BJ (cell line): Measurements from ENCODE around the gene SPRED2. TPM values are rescaled to one million over a fixed set of nuclear protein-coding genes. Genes with fewer than 3 reads are reported as not detected.

Source experiments
- CTCF ChIA-PET: fragments of 350-600 bp; formaldehyde crosslinking; extraction: SDS; loops from one replicate; lab custom pipeline; 2021; ENCODE audit warnings: antibody characterized with exemption, inconsistent platforms; lab: Yijun Ruan, JAX
- POLR2A ChIA-PET: fragments of 300-600 bp; sonication (Branson Sonifier 250); formaldehyde crosslinking; extraction: SDS; loops from one replicate; lab custom pipeline; 2021; ENCODE audit warnings: antibody characterized with exemption; lab: Charles Lee
- DNase-seq: peaks from one replicate; pipeline ENCODE4 v3.0.0-alpha.2; 2011; ENCODE audit warnings: low read depth
- H3K27me3 ChIP-seq: 2 replicates; pipeline ENCODE4 v1.6.0; 2011; ENCODE audit warnings: low read length; ENCODE audit not compliant: control insufficient read depth, insufficient read depth
- H3K36me3 ChIP-seq: 2 replicates; pipeline ENCODE4 v1.5.1; 2011; ENCODE audit warnings: low read length; ENCODE audit not compliant: control insufficient read depth, insufficient read depth
- H3K4me3 ChIP-seq: 2 replicates; pipeline ENCODE4 v1.5.1; 2011; ENCODE audit warnings: low read depth, mild to moderate bottlenecking, control low read depth, low read length
- polyA plus RNA-seq: library from polyadenylated mRNA; depleted of rRNA; stranded (reverse); fragments of >200 nt; gene quantifications from 2 replicates; pipeline ENCODE4 v1.2.3, GENCODE V29; 2011
- TF ChIP-seq, protein P1 (sequence below): IDR thresholded peaks from 2 replicates; pipeline ENCODE4 v1.5.1; 2011; ENCODE audit warnings: low read depth, mild to moderate bottlenecking, control low read depth, inconsistent platforms, low read length, moderate library complexity; ENCODE audit not compliant: insufficient read depth

The SPRED2 gene
- polyA plus RNA-seq, 1 experiment, result 13.1 TPM

DNA sequence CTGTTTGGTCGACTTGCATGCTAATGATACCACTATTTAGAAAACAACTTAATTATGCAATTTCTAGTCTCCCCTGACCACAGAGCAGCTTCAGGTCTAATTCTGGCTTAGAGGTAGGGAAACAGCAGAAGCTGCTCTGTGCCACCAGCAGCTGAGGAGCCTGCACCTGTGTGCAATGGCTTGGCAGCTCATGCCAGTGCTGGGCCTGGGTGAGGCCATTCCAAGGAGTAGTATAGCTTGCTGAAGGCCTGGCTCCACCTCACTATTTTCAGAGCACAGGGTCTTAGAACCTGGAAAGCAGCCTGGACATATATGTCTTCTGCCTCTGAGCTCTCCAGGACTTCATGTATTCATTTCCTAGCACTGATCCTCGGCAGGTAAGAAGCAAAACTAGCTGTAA lies 62.8 kb downstream of the SPRED2 start:
- H3K4me3 ChIP-seq, result no peak overlapping the region
- no peaks in the 10 kb centered on the region for H3K36me3 ChIP-seq
- CTCF ChIA-PET, result no interaction called here
- TF ChIP-seq, protein P1, sequence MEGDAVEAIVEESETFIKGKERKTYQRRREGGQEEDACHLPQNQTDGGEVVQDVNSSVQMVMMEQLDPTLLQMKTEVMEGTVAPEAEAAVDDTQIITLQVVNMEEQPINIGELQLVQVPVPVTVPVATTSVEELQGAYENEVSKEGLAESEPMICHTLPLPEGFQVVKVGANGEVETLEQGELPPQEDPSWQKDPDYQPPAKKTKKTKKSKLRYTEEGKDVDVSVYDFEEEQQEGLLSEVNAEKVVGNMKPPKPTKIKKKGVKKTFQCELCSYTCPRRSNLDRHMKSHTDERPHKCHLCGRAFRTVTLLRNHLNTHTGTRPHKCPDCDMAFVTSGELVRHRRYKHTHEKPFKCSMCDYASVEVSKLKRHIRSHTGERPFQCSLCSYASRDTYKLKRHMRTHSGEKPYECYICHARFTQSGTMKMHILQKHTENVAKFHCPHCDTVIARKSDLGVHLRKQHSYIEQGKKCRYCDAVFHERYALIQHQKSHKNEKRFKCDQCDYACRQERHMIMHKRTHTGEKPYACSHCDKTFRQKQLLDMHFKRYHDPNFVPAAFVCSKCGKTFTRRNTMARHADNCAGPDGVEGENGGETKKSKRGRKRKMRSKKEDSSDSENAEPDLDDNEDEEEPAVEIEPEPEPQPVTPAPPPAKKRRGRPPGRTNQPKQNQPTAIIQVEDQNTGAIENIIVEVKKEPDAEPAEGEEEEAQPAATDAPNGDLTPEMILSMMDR, result no peak
- POLR2A ChIA-PET, result interaction anchor here (0.6 kb wide), 1 partner anchor 1203 kb away, joined by 3 read pairs; no protein-coding TSS in a partner anchor
- H3K27me3 ChIP-seq, result no peaks in the 10 kb centered on the region
- DNase-seq, result no peak

DNA sequence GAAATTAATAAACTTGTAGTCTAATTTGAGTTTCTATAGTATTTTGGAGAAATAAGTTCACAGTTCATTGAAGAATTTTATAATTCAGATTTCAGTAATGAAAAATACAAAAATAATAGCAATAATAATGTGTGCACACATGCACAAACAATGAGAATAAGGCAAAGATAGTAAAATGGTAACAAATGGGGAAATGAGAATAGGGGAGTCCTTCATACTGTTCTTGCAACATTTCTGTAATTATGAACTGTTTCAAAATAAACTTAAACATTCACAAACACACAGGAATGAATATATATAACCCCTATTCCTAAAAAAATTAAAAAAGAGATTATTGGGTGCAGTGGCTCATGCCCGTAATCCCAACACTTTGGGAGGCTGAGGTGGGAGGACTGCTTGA lies 63.9 kb downstream of the SPRED2 start:
- no peak for DNase-seq
- no peaks in the 10 kb centered on the region for H3K36me3 ChIP-seq
- no peaks in the 10 kb centered on the region for H3K27me3 ChIP-seq
- POLR2A ChIA-PET, result no interaction called here
- CTCF ChIA-PET, result no interaction called here
- H3K4me3 ChIP-seq, result no peak overlapping the region
- TF ChIP-seq, protein P1, result no peak

DNA sequence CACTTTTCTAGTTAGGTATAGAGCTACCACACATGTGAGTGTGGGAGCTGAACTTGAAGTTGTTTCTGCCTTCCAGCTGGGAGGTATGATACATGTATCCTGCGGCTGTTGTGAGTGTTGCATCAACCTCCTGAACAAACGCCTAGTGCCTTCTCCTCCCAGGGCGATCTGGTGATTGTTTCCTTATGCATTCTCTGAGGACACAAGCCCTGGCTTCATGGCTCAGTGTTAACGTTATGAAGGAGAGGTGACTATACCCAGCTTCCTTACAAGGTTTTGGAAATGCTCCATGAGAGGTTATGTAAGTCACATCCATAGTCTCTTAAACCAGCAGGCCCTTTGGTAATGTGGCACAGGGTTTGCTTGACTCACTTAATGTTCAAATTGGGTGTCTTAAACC lies 64.9 kb downstream of the SPRED2 start:
- DNase-seq, result peak; percentile 95
- H3K27me3 ChIP-seq, result no peaks in the 10 kb centered on the region
- no peaks in the 10 kb centered on the region for H3K36me3 ChIP-seq
- TF ChIP-seq, protein P1, result no peak
- no peak overlapping the region for H3K4me3 ChIP-seq
- CTCF ChIA-PET, result interaction anchor here (0.7 to 1.3 kb wide), 7 partner anchors 8 to 155 kb away, joined by 3 to 5 read pairs (median 3); no protein-coding TSS in a partner anchor
- POLR2A ChIA-PET, result interaction anchor here (0.7 to 1.2 kb wide), 3 partner anchors 16 to 69 kb away, joined by 4 to 7 read pairs (median 5); partner anchors contain the start of gene SPRED2

DNA sequence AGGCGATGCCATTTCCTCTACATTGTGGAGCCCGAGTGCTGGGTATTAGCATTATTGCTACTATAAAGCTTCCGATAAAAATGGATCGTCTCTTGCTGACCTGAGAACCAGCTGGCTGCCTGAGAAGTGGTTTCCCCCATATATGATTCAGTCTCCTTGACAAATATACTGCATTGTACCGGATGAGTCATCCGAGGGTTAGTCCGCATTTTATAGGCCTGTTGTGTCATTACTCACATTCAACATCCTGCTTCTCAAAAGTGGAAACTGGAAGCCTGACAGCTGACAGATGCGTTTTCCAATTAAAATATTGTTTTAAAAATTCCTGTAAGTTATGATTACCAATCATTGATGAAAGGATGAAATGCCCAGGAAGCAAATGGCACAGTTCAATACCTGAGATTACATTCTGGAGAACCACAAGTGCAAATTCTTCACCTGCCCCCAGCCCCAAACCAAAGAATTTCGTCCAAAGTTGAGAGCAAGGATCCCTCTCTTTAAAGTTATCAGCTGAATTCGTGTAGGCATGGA lies 65.7 kb downstream of the SPRED2 start:
- TF ChIP-seq, protein P1, result no peak
- H3K27me3 ChIP-seq, result no peaks in the 10 kb centered on the region
- POLR2A ChIA-PET, result no interaction called here
- H3K36me3 ChIP-seq, result no peaks in the 10 kb centered on the region
- CTCF ChIA-PET, result interaction anchor here (0.7 to 1.3 kb wide), 6 partner anchors 8 to 101 kb away, joined by 3 to 5 read pairs (median 4); no protein-coding TSS in a partner anchor
- DNase-seq, result peak; percentile 87
- no peak overlapping the region for H3K4me3 ChIP-seq

DNA sequence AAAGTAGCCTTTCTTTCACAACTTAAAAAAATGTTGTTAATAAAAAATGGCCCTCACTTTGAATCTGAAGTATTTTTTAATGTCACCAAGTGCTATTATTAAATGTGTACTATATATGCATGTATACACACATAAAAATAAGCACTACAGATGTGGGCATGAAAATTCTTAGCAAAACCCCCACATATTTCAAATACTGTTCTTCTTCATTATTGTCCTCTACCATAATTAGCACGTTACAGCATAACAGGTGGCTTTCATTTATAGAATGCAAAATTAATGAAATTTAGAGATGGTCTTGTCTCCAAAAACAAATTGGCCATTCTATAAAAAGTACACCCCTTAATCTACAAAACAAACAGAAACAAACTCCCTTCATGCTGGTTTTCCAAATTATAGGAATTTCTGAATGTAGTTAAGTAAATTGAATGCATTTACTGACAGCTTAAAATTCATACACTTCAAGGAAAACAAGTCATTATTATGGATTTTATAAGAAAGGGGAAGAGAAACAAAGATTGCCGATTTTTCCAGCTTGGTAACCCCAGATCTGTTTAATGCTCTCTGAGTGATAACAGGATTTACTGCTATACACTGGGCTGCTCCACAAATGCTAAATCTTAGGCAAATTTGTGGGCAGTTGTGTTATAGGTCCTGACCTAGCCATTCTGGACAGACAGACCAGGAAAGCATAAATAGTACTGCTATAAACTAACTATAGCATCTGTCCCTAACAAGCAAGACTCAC lies 67.2 kb downstream of the SPRED2 start:
- no peaks in the 10 kb centered on the region for H3K27me3 ChIP-seq
- ChIA-PET CTCF (interaction anchor here (0.6 to 1.4 kb wide), 3 partner anchors 65 to 1177 kb away, joined by 3 to 5 read pairs (median 4); no protein-coding TSS in a partner anchor), POLR2A (no interaction called here)
- TF ChIP-seq, protein P1, result no peak
- DNase-seq, result no peak
- no peaks in the 10 kb centered on the region for H3K36me3 ChIP-seq
- H3K4me3 ChIP-seq, result no peak overlapping the region
